CD8-positive, alpha-beta memory T cell (primary cell): ENCODE measurements around the gene NHS. TPM values are rescaled to one million over a fixed set of nuclear protein-coding genes. Genes with fewer than 3 reads are reported as not detected.

Experiments
- CTCF ChIA-PET: fragments of 350-600 bp; sonication (Branson Sonifier 250); formaldehyde crosslinking; loops from one replicate; lab custom pipeline; 2021; ENCODE audit warnings: antibody characterized with exemption; lab: Charles Lee
- POLR2A ChIA-PET: fragments of 350-600 bp; sonication (Branson Sonifier 250); formaldehyde crosslinking; loops from one replicate; lab custom pipeline; 2021; ENCODE audit warnings: antibody characterized with exemption; lab: Charles Lee
- DNase-seq, 5 donors: peaks; one replicate each; pipeline versions ENCODE4 v3.0.0 to v3.0.0-alpha.2; 2020 to 2022; ENCODE audit warnings: mixed read lengths in 1 of 5
- H3K27ac ChIP-seq: one replicate; pipeline ENCODE4 v1.7.0; 2013; ENCODE audit warnings: low read depth, mild to moderate bottlenecking, low read length, moderate library complexity
- H3K27me3 ChIP-seq: 2 replicates; pipeline ENCODE4 v1.7.0; 2013; ENCODE audit warnings: low read length, mild to moderate bottlenecking; ENCODE audit not compliant: insufficient read depth, poor library complexity, severe bottlenecking
- H3K36me3 ChIP-seq: 2 replicates; pipeline ENCODE4 v1.7.0; 2013; ENCODE audit warnings: mild to moderate bottlenecking, low read length, moderate library complexity; ENCODE audit not compliant: insufficient read depth
- H3K4me1 ChIP-seq: 2 replicates; pipeline ENCODE4 v1.7.0; 2013; ENCODE audit warnings: mild to moderate bottlenecking, low read length, moderate library complexity; ENCODE audit not compliant: insufficient read depth
- H3K4me3 ChIP-seq: 2 replicates; pipeline ENCODE4 v1.7.0; 2013; ENCODE audit warnings: mild to moderate bottlenecking, low read length
- H3K9me3 ChIP-seq: 2 replicates; pipeline ENCODE4 v1.7.0; 2013; ENCODE audit warnings: mild to moderate bottlenecking, low read length
- H3K27ac Mint-ChIP-seq, 8 donors: one replicate each; pipeline ENCODE4 v1.8.0; 2020 to 2021; ENCODE audit warnings: mixed read lengths in 8 of 8, mild to moderate bottlenecking in 6 of 8, inconsistent platforms in 3 of 8, moderate library complexity in 3 of 8
- H3K27me3 Mint-ChIP-seq, 2 donors: one replicate each; pipeline ENCODE4 v1.8.0; 2020 to 2021; ENCODE audit warnings: mixed read lengths in 2 of 2, mild to moderate bottlenecking in 1 of 2, moderate library complexity in 1 of 2
- H3K36me3 Mint-ChIP-seq, 3 donors: one replicate each; pipeline ENCODE4 v1.8.0; 2020 to 2021; ENCODE audit warnings: mixed read lengths in 3 of 3, inconsistent platforms in 1 of 3, mild to moderate bottlenecking in 1 of 3
- H3K4me1 Mint-ChIP-seq, 3 donors: one replicate each; pipeline ENCODE4 v1.8.0; 2020 to 2021; ENCODE audit warnings: mixed read lengths in 3 of 3, inconsistent platforms in 1 of 3, mild to moderate bottlenecking in 1 of 3
- H3K4me3 Mint-ChIP-seq, 7 donors: one replicate each; pipeline ENCODE4 v1.8.0; 2020 to 2021; ENCODE audit warnings: mixed read lengths in 7 of 7, mild to moderate bottlenecking in 6 of 7, moderate library complexity in 4 of 7, inconsistent platforms in 2 of 7
- H3K9me3 Mint-ChIP-seq, 5 donors: one replicate each; pipeline ENCODE4 v1.8.0; 2020 to 2022; ENCODE audit warnings: mixed read lengths in 5 of 5, mild to moderate bottlenecking in 3 of 5, moderate library complexity in 2 of 5, inconsistent platforms in 1 of 5
- polyA plus RNA-seq: library from polyadenylated mRNA; unstranded; fragments of 300-500 nt; fragmentation: Illumina TruSeq; gene quantifications from one replicate; pipeline ENCODE4 v1.2.3, GENCODE V29; 2021
- total RNA-seq, 2 experiments: library from RNA; stranded (reverse); gene quantifications; one replicate each; pipeline ENCODE4 v1.2.3, GENCODE V29; 2021

NHS gene
- total and polyA plus RNA-seq, 3 experiments from 2014 or later, result 9.6 to 11.3 TPM; not detected in 1

DNA sequence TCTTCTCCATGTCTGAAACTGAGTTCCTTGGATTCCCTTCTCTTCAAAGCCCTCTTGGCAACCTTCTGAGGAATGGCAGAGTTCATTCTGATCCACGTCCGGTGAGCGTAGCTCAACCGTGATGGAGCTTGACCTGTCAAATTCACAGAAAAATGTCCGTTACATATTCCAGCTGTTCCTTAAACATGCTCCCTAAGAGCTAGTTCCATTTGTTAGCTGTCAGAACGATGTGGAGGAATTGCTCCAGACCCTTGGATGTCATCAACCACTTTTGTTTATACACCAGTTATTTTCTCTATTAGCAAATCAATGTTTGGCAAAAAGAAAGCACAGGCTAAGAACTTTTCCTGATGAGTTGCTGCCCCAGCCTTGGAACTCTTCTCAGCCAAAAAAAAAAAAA lies 50.1 kb downstream of the NHS start:
- no peaks in the 10 kb centered on the region for H3K9me3 Mint-ChIP-seq
- H3K36me3 Mint-ChIP-seq, result no peaks in the 10 kb centered on the region
- H3K27me3 Mint-ChIP-seq, result peaks cover 0 to 2% of the 10 kb centered on the region in 2 donors
- no peaks in the 10 kb centered on the region for H3K4me1 Mint-ChIP-seq
- Histone ChIP-seq H3K9me3 (no peaks in the 10 kb centered on the region), H3K27ac (no peak overlapping the region), H3K4me1 (no peaks in the 10 kb centered on the region), H3K4me3 (no peak overlapping the region), H3K27me3 (no peaks in the 10 kb centered on the region), H3K36me3 (no peaks in the 10 kb centered on the region)
- H3K27ac Mint-ChIP-seq, result no peak overlapping the region
- H3K4me3 Mint-ChIP-seq, result no peak overlapping the region
- ChIA-PET CTCF (no interaction called here), POLR2A (no interaction called here)
- DNase-seq, result no peak

DNA sequence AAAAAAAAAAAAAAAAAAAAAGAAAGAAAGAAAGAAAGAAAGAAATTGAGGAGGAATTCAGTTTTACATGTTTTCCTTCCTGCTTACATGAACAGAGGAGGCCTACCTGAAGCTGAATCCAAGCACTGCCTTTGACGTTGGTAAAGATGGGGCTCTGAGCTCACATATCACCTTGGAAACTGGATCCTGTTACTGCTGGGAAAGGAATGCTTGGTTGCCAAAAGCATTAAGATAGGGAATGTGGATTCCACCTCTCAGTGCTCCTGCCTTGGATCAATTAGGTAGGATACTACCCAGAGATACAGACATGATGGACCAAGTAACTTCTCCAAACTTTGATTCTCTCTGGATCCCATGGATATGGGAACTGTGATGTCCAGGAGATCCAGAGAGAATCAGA lies 50.6 kb downstream of the NHS start:
- no peaks in the 10 kb centered on the region for H3K4me1 Mint-ChIP-seq
- POLR2A ChIA-PET, result no interaction called here
- no peak overlapping the region for H3K27ac Mint-ChIP-seq
- no peak overlapping the region for H3K4me3 Mint-ChIP-seq
- Histone ChIP-seq H3K27ac (no peak overlapping the region), H3K36me3 (no peaks in the 10 kb centered on the region), H3K4me1 (no peaks in the 10 kb centered on the region), H3K27me3 (no peaks in the 10 kb centered on the region), H3K4me3 (no peak overlapping the region), H3K9me3 (no peaks in the 10 kb centered on the region)
- H3K9me3 Mint-ChIP-seq, result no peaks in the 10 kb centered on the region
- CTCF ChIA-PET, result no interaction called here
- no peaks in the 10 kb centered on the region for H3K36me3 Mint-ChIP-seq
- DNase-seq, result no peak
- H3K27me3 Mint-ChIP-seq, result peaks cover 0 to 2% of the 10 kb centered on the region in 2 donors

DNA sequence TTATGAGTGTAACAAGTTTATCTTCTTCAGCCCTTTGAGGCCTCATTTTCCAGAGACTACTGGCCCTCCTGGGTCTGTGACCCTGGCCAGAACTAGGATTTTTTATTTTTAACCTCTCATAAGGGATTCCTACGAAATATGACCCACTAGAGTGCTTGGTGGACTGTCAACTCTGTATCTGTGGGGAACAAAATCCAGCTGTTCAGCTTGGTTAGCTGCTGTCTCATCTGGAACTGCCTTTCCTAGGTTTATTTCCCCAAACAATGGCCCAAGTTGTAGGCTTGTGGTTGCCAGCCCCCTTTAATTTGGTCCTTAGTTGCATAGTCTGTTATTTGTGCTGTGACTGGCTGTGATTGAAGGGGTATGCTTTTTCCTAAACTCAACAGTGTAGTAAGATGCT lies 56.2 kb downstream of the NHS start:
- Mint-ChIP-seq H3K4me1 (no peaks in the 10 kb centered on the region), H3K4me3 (no peak overlapping the region), H3K27me3 (peaks cover 0 to 3% of the 10 kb centered on the region in 2 donors), H3K36me3 (no peaks in the 10 kb centered on the region), H3K27ac (no peak overlapping the region), H3K9me3 (no peaks in the 10 kb centered on the region)
- Histone ChIP-seq H3K9me3 (no peaks in the 10 kb centered on the region), H3K4me3 (no peak overlapping the region), H3K4me1 (no peaks in the 10 kb centered on the region), H3K36me3 (no peaks in the 10 kb centered on the region), H3K27me3 (no peaks in the 10 kb centered on the region), H3K27ac (no peak overlapping the region)
- CTCF ChIA-PET, result no interaction called here
- POLR2A ChIA-PET, result no interaction called here
- DNase-seq, result no peak

DNA sequence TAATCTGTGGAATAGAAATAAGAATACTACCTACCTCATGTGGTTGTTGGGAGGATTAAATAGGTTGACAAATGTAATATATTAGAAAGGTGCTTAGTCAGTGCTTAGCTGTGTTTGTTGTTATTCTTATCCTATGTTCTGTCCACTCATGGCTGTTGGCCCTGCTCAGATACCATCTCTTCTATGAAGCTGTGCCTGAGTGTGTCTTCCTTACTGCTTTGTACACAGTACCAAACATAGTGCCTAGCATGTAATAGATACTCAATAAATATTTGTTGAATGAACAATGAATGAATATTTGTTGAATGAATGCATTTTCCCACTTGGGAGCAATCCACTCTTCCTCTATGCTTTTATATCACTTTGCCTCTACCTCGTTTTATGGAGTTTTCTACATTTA lies 57.2 kb downstream of the NHS start:
- Mint-ChIP-seq H3K27me3 (peaks cover 0 to 3% of the 10 kb centered on the region in 2 donors), H3K27ac (no peak overlapping the region), H3K9me3 (no peaks in the 10 kb centered on the region), H3K36me3 (no peaks in the 10 kb centered on the region), H3K4me3 (no peak overlapping the region), H3K4me1 (no peaks in the 10 kb centered on the region)
- H3K36me3 ChIP-seq, result no peaks in the 10 kb centered on the region
- no peaks in the 10 kb centered on the region for H3K27me3 ChIP-seq
- H3K4me3 ChIP-seq, result no peak overlapping the region
- CTCF ChIA-PET, result no interaction called here
- no peaks in the 10 kb centered on the region for H3K9me3 ChIP-seq
- H3K4me1 ChIP-seq, result no peaks in the 10 kb centered on the region
- DNase-seq, result no peak
- POLR2A ChIA-PET, result no interaction called here
- no peak overlapping the region for H3K27ac ChIP-seq

DNA sequence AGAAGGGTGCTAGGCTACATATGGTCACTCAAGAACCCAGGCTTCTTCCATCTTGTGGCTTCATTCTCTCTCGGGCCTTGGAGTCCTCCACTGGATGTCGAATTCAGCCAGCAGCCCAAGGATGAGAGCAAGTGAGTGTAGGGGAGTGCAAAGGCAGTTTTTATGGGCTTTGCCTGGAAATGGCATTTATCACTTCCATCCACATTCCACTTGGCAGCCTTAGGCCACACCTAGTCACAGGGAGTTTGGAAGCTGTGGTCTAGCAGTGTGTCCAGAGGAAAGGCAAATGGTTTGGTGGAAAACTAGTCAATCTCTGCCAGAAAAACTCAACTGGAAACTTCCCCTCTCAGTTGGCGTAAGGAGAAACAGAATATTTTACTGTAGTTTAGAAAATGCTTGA lies 59.0 kb downstream of the NHS start:
- POLR2A ChIA-PET, result no interaction called here
- no peaks in the 10 kb centered on the region for H3K9me3 Mint-ChIP-seq
- no peak overlapping the region for H3K4me3 Mint-ChIP-seq
- H3K27ac Mint-ChIP-seq, result no peak overlapping the region
- no peak overlapping the region for H3K4me3 ChIP-seq
- no peak overlapping the region for H3K27ac ChIP-seq
- no peaks in the 10 kb centered on the region for H3K36me3 Mint-ChIP-seq
- H3K27me3 ChIP-seq, result no peaks in the 10 kb centered on the region
- no peaks in the 10 kb centered on the region for H3K9me3 ChIP-seq
- no peaks in the 10 kb centered on the region for H3K36me3 ChIP-seq
- no peaks in the 10 kb centered on the region for H3K4me1 ChIP-seq
- DNase-seq, result no peak
- CTCF ChIA-PET, result no interaction called here
- H3K27me3 Mint-ChIP-seq, result peaks cover 0 to 5% of the 10 kb centered on the region in 2 donors
- H3K4me1 Mint-ChIP-seq, result no peaks in the 10 kb centered on the region

DNA sequence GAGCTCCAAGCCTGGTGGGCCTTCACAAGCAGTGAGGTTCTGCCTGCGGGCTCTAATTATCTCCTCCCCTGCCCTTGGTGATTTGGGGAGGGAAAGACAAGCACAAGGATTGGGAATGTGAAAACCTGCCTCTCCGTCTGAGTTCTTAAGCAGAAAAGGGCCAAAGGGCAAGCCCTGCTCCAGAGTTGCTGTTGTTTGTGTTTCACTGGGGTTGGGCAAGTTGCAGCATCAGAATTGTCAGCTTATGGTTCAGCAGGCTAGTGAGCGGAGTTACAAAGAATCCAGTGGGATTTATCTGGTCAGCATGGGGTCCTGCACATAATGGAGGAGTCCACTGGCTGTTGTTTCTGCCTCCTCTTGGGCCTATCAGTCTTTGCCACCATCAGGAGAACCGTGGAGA lies 60.5 kb downstream of the NHS start:
- Histone ChIP-seq H3K27me3 (no peaks in the 10 kb centered on the region), H3K9me3 (no peaks in the 10 kb centered on the region), H3K4me1 (no peaks in the 10 kb centered on the region), H3K27ac (no peak overlapping the region), H3K4me3 (no peak overlapping the region), H3K36me3 (no peaks in the 10 kb centered on the region)
- ChIA-PET POLR2A (no interaction called here), CTCF (no interaction called here)
- H3K36me3 Mint-ChIP-seq, result no peaks in the 10 kb centered on the region
- peaks cover 0 to 5% of the 10 kb centered on the region in 2 donors for H3K27me3 Mint-ChIP-seq
- no peak for DNase-seq
- H3K4me3 Mint-ChIP-seq, result no peak overlapping the region
- H3K4me1 Mint-ChIP-seq, result no peaks in the 10 kb centered on the region
- no peak overlapping the region for H3K27ac Mint-ChIP-seq
- H3K9me3 Mint-ChIP-seq, result peaks cover 0 to 2% (median 0%) of the 10 kb centered on the region in 5 donors

DNA sequence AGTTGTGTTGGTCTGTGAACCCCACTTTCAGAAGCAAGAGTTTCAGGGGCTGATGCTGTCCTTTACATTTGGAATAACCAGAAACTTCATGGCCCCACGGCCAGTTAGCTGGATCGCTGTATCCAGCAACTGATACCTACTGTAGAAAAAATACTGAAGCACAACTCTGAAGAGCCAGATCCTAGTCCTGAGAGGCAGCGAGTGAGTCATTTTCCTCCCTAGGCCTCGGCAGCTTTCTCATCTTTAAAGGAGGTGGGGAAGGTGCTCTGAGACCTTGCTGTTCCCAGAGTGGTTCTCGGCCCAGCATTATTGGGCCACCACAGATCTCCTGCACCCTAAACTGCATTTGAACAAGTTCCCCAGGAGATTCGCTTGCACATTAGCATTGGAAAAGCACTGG lies 63.2 kb downstream of the NHS start:
- peaks cover 0 to 2% (median 0%) of the 10 kb centered on the region in 5 donors for H3K9me3 Mint-ChIP-seq
- H3K27ac Mint-ChIP-seq, result no peak overlapping the region
- no peaks in the 10 kb centered on the region for H3K9me3 ChIP-seq
- CTCF ChIA-PET, result no interaction called here
- peaks cover 0 to 5% of the 10 kb centered on the region in 2 donors for H3K27me3 Mint-ChIP-seq
- H3K4me1 Mint-ChIP-seq, result no peaks in the 10 kb centered on the region
- no peaks in the 10 kb centered on the region for H3K36me3 Mint-ChIP-seq
- POLR2A ChIA-PET, result no interaction called here
- H3K27me3 ChIP-seq, result no peaks in the 10 kb centered on the region
- no peak overlapping the region for H3K4me3 ChIP-seq
- no peak for DNase-seq
- H3K4me3 Mint-ChIP-seq, result no peak overlapping the region
- no peaks in the 10 kb centered on the region for H3K36me3 ChIP-seq
- H3K4me1 ChIP-seq, result no peaks in the 10 kb centered on the region
- no peak overlapping the region for H3K27ac ChIP-seq

DNA sequence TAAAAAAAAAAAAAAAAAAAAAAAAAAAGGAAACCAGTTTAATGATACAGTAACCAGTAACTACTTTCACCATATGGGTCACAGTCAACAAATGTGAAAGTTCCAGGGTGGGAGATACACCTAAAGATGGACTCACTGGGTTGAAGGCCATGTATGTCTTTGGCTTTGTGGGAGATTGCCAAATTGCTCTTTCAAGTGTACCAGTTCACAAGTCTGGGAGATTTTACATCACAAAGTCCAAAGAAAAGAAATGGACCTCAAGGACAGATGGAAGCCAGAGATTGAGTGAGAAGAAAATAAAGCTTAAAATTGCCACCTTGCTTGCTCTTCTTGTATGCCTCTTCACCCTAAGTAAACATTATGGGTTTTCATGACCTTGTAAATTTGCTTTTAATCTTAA lies 65.3 kb downstream of the NHS start:
- CTCF ChIA-PET, result no interaction called here
- no peak overlapping the region for H3K27ac Mint-ChIP-seq
- peaks cover 0 to 2% (median 0%) of the 10 kb centered on the region in 5 donors for H3K9me3 Mint-ChIP-seq

DNA sequence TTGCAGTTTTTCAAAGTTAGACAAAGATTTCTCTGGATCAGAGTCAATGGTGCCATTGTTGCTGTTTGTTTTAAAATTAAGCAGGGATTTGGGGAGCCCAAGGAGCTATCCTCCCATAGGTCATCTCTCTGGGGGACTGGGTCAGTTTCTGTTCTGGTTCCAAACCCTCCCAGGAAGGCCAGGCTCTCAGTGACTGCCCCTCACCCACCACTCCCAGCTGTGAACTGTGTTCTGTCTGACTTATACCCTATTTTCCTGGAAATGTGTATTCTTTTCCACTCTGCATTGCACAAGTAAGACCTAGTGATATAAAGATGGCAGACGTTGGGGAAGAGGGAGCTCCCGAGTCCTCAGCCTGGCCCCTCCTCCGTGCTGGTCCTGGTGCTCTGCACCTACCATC lies 65.8 kb downstream of the NHS start:
- no peak for DNase-seq
- ChIA-PET CTCF (no interaction called here), POLR2A (no interaction called here)
- Mint-ChIP-seq H3K27ac (no peak overlapping the region), H3K4me3 (no peak overlapping the region), H3K36me3 (no peaks in the 10 kb centered on the region), H3K9me3 (peaks cover 0 to 2% (median 0%) of the 10 kb centered on the region in 5 donors), H3K4me1 (no peaks in the 10 kb centered on the region), H3K27me3 (peaks cover 0 to 2% of the 10 kb centered on the region in 2 donors)
- Histone ChIP-seq H3K4me3 (no peak overlapping the region), H3K4me1 (no peaks in the 10 kb centered on the region), H3K36me3 (no peaks in the 10 kb centered on the region), H3K9me3 (no peaks in the 10 kb centered on the region), H3K27me3 (no peaks in the 10 kb centered on the region), H3K27ac (no peak overlapping the region)

More for the DNA sequence above, 65.3 kb downstream of the NHS start:
- POLR2A ChIA-PET, result no interaction called here
- H3K27me3 Mint-ChIP-seq, result peaks cover 0 to 2% of the 10 kb centered on the region in 2 donors
- no peak overlapping the region for H3K4me3 ChIP-seq
- no peaks in the 10 kb centered on the region for H3K4me1 Mint-ChIP-seq
- no peaks in the 10 kb centered on the region for H3K4me1 ChIP-seq
- H3K36me3 ChIP-seq, result no peaks in the 10 kb centered on the region
- no peaks in the 10 kb centered on the region for H3K27me3 ChIP-seq
- DNase-seq, result no peak
- H3K4me3 Mint-ChIP-seq, result no peak overlapping the region
- H3K9me3 ChIP-seq, result no peaks in the 10 kb centered on the region
- no peak overlapping the region for H3K27ac ChIP-seq
- H3K36me3 Mint-ChIP-seq, result no peaks in the 10 kb centered on the region
